Activated B cell treated with CpG ODN at 0.5 μM for 24 hours (primary cell): Measurements from ENCODE around the gene SAPCD2. TPM values are rescaled to one million over a fixed set of nuclear protein-coding genes. Genes with fewer than 3 reads are reported as not detected.

Experiments used
- ATAC-seq: fragments of 200-7000 bp; cut with Tn5 transposase; one replicate; pipeline ENCODE4 v1.10.0; 2021; ENCODE audit warnings: low read depth, mild to moderate bottlenecking, moderate library complexity
- CTCF ChIA-PET: fragments of 350-600 bp; sonication (Branson Sonifier 250); formaldehyde crosslinking; loops from one replicate; lab custom pipeline; 2021; ENCODE audit warnings: antibody characterized with exemption; lab: Charles Lee
- POLR2A ChIA-PET: fragments of 350-600 bp; sonication (Branson Sonifier 250); formaldehyde crosslinking; loops from one replicate; lab custom pipeline; 2021; ENCODE audit warnings: antibody characterized with exemption; lab: Charles Lee
- DNase-seq: peaks from one replicate; pipeline ENCODE4 v3.0.0; 2022
- H3K27ac Mint-ChIP-seq: one replicate; pipeline ENCODE4 v1.8.0; 2020; ENCODE audit warnings: mixed read lengths
- H3K27me3 Mint-ChIP-seq: one replicate; pipeline ENCODE4 v1.8.0; 2021; ENCODE audit warnings: mixed read lengths
- H3K36me3 Mint-ChIP-seq: one replicate; pipeline ENCODE4 v1.8.0; 2021; ENCODE audit warnings: low read depth, mixed read lengths
- H3K4me1 Mint-ChIP-seq: one replicate; pipeline ENCODE4 v1.8.0; 2021; ENCODE audit warnings: mixed read lengths
- H3K4me3 Mint-ChIP-seq: one replicate; pipeline ENCODE4 v1.8.0; 2020; ENCODE audit warnings: mild to moderate bottlenecking, mixed read lengths
- H3K9me3 Mint-ChIP-seq: one replicate; pipeline ENCODE4 v1.8.0; 2020; ENCODE audit warnings: mixed read lengths
- intact Hi-C: fragments of 100-400 bp; cut with micrococcal nuclease; formaldehyde crosslinking; loops from one replicate; pipeline ENCODE4 v1.15.1; 2024
- total RNA-seq: library from RNA; stranded (reverse); gene quantifications from 2 replicates; pipeline ENCODE4 v1.2.3, GENCODE V29; 2022
- TF ChIP-seq, protein P1 (sequence below): fragments of 200-600 bp; IDR thresholded peaks from one replicate; pipeline ENCODE4 v1.8.0; 2022; ENCODE audit warnings: antibody characterized with exemption, mild to moderate bottlenecking

SAPCD2 gene
- total RNA-seq, 1 donor from 2014 or later: 0.80 TPM

- DNase-seq: no peak
- intact Hi-C loops: no loop called here
- POLR2A ChIA-PET: interaction anchor here (0.5 to 0.6 kb wide), 2 partner anchors 225 to 305 kb away, joined by 3 read pairs; partner anchors contain the start of gene RABL6
Measured at GRCh38 chr9:137032858-137033257, 37.5 kb downstream of the SAPCD2 start.

DNA sequence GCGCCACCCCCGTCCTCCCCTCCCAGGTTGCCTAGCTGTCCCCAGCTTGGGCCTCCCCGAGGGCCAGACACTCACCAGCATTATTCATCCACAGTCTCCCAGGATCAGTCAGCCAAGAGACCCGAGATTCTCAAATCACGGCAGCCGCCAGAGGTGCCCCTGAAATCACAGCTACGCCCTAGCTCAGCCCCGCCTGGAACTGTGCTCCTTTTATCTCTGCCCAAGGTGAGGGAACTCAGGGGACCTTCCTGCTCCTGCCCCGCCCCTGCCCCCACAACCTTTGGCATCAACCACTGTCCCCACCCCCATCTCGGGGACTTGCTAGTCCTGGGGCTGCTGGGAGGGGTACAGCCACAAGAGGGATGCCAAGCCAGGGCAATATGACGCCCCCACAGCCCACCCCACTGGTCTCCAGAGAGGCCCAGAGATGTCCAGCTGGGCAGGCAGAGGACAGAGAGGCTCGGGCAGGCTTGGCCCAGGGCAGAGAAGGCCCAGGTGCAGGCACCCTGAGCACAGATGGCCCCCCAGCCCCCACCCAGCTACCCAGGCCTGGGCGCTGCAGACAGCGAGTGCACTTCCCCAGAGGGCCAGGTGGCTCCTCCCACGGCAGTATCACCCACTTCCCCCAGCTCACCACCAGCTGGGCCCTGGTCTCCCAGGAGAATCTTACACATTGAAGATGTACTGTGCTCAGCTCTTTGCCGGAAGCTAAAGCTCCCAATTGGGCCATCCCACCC is 38.3 kb downstream of the SAPCD2 start, which contains the start of gene FUT7:
FUT7 (minus strand) TSS at position 185 of the 737 bp plus-strand sequence; CDS start at position 88, 97 bp downstream.
- peaks cover 65% of the 10 kb centered on the region for H3K4me1 Mint-ChIP-seq
- POLR2A ChIA-PET: interaction anchor here (0.5 to 1.4 kb wide), 12 partner anchors 14 to 304 kb away, joined by 3 to 8 read pairs (median 3); partner anchors contain the start of genes MAN1B1, NPDC1, RABL6 and SAPCD2
- no peaks in the 10 kb centered on the region for H3K9me3 Mint-ChIP-seq
- ATAC-seq (peak; percentile 56), DNase-seq (peak; percentile 62)
- CTCF ChIA-PET: interaction anchor here (0.7 to 1.6 kb wide), 7 partner anchors 15 to 274 kb away, joined by 3 to 4 read pairs (median 3); partner anchors contain the start of genes LCN8 and SAPCD2
- intact Hi-C loops: no loop called here
- H3K36me3 Mint-ChIP-seq: no peaks in the 10 kb centered on the region
- no peaks in the 10 kb centered on the region for H3K27me3 Mint-ChIP-seq
- H3K27ac Mint-ChIP-seq: peak within 1 kb of the TSS; percentile 89
- TF ChIP-seq, protein P1, sequence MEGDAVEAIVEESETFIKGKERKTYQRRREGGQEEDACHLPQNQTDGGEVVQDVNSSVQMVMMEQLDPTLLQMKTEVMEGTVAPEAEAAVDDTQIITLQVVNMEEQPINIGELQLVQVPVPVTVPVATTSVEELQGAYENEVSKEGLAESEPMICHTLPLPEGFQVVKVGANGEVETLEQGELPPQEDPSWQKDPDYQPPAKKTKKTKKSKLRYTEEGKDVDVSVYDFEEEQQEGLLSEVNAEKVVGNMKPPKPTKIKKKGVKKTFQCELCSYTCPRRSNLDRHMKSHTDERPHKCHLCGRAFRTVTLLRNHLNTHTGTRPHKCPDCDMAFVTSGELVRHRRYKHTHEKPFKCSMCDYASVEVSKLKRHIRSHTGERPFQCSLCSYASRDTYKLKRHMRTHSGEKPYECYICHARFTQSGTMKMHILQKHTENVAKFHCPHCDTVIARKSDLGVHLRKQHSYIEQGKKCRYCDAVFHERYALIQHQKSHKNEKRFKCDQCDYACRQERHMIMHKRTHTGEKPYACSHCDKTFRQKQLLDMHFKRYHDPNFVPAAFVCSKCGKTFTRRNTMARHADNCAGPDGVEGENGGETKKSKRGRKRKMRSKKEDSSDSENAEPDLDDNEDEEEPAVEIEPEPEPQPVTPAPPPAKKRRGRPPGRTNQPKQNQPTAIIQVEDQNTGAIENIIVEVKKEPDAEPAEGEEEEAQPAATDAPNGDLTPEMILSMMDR: no peak
- H3K4me3 Mint-ChIP-seq: peak within 1 kb of the TSS; percentile 80

More at GRCh38 chr9:137032858-137033257, 37.5 kb downstream of the SAPCD2 start:
- H3K36me3 Mint-ChIP-seq: no peaks in the 10 kb centered on the region
- CTCF ChIA-PET: interaction anchor here (0.8 to 1.6 kb wide), 5 partner anchors 14 to 247 kb away, joined by 3 to 4 read pairs (median 3); partner anchors contain the start of gene SAPCD2
- no peak for ATAC-seq
- no peaks in the 10 kb centered on the region for H3K9me3 Mint-ChIP-seq
- H3K4me1 Mint-ChIP-seq: peaks cover 62% of the 10 kb centered on the region
- TF ChIP-seq, protein P1: no peak
- peak overlapping the region; percentile 80 for H3K4me3 Mint-ChIP-seq
- peak overlapping the region; percentile 88 for H3K27ac Mint-ChIP-seq
- H3K27me3 Mint-ChIP-seq: no peaks in the 10 kb centered on the region

GRCh38 chr9:137030538-137031527 is 39.5 kb downstream of the SAPCD2 start:
- Mint-ChIP-seq H3K9me3 (no peaks in the 10 kb centered on the region), H3K4me3 (peak overlapping the region; percentile 76), H3K4me1 (peaks cover 76% of the 10 kb centered on the region), H3K36me3 (no peaks in the 10 kb centered on the region), H3K27me3 (no peaks in the 10 kb centered on the region), H3K27ac (peak overlapping the region; percentile 85)
- ChIA-PET CTCF (interaction anchor here (1.1 to 2.5 kb wide), 5 partner anchors 16 to 244 kb away, joined by 3 to 11 read pairs (median 4); partner anchors contain the start of gene CLIC3), POLR2A (interaction anchor here (0.6 to 1.4 kb wide), 5 partner anchors 56 to 381 kb away, joined by 3 to 4 read pairs (median 4); partner anchors contain the start of genes MAN1B1 and TUBB4B)
- TF ChIP-seq, protein P1: no peak
- ATAC-seq: no peak
- intact Hi-C loops: no loop called here
- peak; percentile 52 for DNase-seq

- no peak for DNase-seq
- no peaks in the 10 kb centered on the region for H3K27me3 Mint-ChIP-seq
- POLR2A ChIA-PET: interaction anchor here (0.5 to 1.4 kb wide), 7 partner anchors 38 to 240 kb away, joined by 3 to 10 read pairs (median 3); partner anchors contain the start of gene PAXX
- H3K4me1 Mint-ChIP-seq: peaks cover 74% of the 10 kb centered on the region
- H3K9me3 Mint-ChIP-seq: no peaks in the 10 kb centered on the region
- TF ChIP-seq, protein P1: no peak
- CTCF ChIA-PET: interaction anchor here (0.8 to 2.5 kb wide), 23 partner anchors 8 to 264 kb away, joined by 3 to 15 read pairs (median 6); partner anchors contain the start of genes CLIC3, MAN1B1, PAXX and TRAF2
- H3K4me3 Mint-ChIP-seq: peak overlapping the region; percentile 76
- no peak for ATAC-seq
- intact Hi-C loops: no loop called here
- peak overlapping the region; percentile 85 for H3K27ac Mint-ChIP-seq
- no peaks in the 10 kb centered on the region for H3K36me3 Mint-ChIP-seq
Measured at GRCh38 chr9:137030006-137030405, 40.4 kb downstream of the SAPCD2 start.
